GM20431 (cell line): Measurements from ENCODE around the gene TAF6.

Experiments used
- in situ Hi-C: fragments of 300-500 bp; cut with MseI, MboI; formaldehyde crosslinking; loops from one replicate; pipeline ENCODE4 v1.15.0; 2020; ENCODE audit warnings: low sequenced_read_pairs; ENCODE audit not compliant: unreplicated experiment

Gene TAF6

DNA sequence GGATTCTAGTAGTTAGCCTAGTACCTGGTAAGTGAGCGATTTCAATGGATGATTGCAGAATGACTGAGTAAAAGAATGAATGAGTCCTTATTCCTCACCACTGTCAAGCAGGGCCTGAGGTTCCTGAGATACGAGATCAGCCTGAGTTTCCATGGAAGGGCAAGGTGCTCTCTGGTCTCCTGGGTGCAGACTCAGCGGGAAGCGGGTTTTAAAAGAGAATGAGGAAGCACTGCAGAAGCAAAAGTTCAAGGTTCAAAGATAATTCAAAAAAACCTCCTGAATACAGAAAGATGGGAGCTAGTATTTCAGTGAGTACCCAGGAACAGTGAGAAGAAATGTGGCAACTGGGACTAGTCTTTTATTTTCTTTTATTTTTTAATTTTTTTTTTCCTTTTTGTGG, 42.0 kb downstream of the TAF6 start:
- in situ Hi-C loops, result no loop called here

DNA sequence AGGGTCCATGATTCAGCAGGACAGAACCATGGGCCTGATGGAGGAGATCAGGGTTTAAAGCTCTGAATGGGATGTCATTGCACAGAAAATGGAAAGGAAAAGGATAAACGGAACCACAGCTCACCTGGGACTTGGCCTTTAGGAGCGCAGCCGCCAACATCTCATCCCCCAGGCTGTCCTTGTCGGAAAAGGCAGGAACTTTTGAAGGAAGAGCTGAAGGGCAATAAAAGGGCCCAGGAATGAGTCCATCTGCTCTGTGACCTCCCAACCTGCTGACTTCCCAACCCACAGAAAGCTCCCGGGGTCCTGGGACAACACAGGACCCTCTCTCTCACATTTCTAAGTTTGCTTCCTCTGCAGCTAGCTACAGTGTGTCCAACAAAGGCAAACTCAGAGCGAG, 43.7 kb downstream of the TAF6 start:
- in situ Hi-C loops, result no loop called here

DNA sequence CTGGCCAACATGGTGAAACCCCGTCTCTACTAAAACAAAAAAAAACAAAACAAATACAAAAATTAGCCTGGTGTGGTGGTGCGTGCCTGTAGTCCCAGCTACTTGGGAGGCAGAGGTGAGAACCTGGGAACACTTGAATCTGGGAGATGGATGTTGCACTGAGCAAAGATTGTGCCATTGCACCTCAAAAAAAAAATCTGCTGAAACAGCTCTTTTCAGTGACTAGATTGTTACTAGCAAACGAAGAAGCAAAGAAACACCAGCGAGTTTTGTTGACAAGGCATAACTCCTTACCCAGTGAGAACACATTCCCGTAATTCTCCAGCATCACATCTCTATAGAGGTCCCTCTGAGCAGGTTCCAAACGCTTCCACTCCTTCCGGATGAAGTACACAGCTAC, 44.3 kb downstream of the TAF6 start:
- in situ Hi-C loops, result no loop called here

DNA sequence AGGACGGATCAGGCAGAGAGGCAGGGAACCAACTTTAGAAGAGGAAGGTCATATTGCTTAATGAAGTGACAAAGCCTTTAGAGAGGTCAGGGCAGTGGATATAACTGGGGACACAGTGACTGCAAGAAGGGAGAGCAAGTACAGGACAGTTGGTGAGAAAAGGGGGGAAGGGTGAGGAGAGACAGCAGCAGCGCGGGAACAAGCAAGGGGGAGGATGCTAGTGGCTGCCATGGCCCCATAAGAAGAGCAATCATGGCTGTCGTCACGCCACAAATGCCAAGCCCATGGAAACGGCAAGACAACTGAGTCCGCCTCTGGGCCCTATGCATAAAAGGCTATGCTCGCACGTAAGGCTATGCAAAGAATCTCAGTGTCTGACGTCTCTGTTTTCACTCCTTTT, 46.7 kb downstream of the TAF6 start:
- in situ Hi-C loops, result no loop called here

DNA sequence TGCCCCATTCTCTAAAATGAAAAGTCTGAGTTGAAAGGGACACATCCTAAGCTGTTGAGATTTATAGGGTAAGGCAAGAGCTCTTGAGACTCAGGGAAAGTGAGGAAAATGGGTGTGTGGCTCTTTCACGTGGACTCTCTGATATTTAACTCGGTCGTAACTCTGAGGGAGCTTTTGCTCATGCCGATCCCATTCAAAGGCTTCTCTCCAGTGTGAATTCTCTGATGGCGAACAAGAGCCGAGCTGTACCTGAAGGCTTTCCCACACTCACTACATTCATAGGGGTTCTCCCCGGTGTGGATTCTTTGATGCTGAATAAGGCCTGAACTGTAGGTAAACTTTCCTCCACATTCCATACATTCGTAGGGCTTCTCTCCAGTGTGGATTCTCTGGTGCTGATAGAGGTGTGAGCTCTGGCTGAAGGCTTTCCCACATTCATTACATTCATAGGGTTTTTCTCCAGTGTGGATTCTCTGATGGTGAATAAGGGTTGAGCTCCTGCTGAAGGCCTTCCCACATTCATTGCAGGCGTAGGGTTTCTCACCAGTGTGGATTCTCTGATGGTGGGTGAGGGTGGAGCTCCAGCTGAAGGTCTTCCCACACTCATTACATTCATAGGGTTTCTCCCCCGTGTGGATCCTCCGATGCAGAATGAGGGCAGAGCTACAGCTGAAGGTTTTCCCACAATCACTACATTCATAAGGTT, 48.0 kb downstream of the TAF6 start:
- in situ Hi-C loops, result no loop called here

DNA sequence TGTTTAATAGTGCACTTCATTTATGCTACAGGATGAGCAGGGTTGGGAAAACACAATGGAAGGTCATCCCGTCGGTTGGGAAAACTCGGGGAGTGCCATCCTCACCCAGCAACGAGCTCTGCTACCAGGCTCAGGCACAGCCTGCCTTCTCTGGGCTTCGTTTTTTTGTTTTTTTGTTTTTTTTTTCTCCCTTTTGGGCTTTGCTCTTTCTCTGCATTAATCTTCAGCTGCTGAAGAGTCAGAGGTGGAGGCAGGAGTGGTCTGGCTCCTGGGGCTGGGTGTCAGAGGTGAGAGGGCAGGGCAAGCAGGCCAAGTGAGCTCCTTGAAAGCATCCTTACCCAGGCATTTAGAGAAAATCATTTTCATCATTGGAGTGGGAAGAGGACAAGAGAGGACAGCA, 49.2 kb downstream of the TAF6 start:
- in situ Hi-C loops, result no loop called here

DNA sequence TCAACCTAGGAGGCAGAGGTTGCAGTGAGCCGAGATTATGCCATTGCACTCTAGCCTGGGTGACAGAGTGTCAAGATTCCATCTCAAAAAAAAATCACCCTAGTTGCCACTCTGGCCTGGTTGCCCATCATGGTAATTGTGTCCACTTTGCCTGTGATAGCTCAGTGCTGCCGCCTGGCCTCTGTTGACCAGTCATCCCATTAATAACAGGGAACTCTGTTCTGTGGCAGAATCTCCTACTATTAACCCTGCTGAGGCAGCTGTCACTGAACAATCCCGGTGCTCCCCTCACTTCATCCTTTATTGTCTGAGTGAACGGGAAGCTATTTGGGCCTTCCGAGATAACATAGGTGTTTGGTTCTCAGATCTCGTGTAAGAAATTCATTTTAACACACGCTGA, 52.2 kb downstream of the TAF6 start:
- in situ Hi-C loops, result no loop called here

DNA sequence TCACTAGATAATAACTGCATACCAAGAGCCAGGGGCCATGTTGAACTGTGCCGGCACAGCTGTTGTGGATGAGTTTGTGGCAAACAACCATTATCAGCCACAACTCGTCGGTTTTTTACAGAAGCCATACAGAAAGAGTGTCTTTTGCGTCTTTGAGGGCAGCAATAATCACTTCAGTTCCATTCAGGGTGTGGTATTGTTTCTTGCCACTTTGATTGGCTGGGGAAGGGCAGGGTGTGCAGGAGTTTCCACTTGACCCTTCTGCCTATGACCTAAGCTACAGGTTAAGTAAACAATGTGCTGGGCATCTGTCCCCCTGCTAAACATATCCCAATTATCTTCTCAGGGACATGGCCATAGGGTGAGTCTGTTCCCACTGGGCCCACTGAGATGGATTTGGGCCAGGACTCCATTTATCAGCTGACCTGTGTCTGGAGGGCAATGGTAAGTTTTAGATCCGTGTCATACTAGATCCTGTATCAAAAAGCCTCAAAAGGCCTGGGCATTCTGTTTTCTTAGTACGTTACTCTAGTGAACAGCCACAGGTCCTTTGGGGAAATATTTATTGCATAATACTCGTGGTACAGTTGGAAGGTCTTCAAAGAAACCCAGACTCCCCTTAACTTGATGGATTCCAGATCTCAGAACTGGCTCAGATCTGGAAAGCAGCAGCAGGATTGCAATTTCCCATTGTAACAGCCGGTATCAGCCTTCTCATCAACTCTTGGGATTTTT, 53.5 kb downstream of the TAF6 start:
- in situ Hi-C loops, result no loop called here

DNA sequence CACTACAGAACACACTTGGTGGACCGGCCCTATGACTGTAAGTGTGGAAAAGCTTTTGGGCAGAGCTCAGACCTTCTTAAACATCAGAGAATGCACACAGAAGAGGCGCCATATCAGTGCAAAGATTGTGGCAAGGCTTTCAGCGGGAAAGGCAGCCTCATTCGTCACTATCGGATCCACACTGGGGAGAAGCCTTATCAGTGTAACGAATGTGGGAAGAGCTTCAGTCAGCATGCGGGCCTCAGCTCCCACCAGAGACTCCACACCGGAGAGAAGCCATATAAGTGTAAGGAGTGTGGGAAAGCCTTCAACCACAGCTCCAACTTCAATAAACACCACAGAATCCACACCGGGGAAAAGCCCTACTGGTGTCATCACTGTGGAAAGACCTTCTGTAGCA, 55.0 kb downstream of the TAF6 start:
- in situ Hi-C loops, result no loop called here

DNA sequence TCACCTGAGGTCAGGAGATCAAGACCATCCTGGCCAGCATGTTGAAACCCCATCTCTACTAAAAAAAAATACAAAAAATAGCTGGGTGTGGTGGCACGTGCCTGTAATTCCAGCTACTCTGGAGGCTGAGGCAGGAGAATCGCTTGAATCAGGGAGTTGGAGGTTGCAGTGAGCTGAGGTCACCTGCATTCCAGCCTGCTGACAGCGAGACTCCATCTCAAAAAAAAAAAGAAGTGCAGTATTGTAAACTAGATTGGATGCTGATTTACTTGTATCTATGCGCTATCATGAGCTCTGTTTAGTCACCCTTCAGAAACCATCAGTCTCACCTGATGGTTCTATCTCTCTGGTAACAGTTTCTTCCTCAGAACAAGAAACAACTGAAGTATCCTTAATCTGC, 55.8 kb downstream of the TAF6 start:
- in situ Hi-C loops, result no loop called here

DNA sequence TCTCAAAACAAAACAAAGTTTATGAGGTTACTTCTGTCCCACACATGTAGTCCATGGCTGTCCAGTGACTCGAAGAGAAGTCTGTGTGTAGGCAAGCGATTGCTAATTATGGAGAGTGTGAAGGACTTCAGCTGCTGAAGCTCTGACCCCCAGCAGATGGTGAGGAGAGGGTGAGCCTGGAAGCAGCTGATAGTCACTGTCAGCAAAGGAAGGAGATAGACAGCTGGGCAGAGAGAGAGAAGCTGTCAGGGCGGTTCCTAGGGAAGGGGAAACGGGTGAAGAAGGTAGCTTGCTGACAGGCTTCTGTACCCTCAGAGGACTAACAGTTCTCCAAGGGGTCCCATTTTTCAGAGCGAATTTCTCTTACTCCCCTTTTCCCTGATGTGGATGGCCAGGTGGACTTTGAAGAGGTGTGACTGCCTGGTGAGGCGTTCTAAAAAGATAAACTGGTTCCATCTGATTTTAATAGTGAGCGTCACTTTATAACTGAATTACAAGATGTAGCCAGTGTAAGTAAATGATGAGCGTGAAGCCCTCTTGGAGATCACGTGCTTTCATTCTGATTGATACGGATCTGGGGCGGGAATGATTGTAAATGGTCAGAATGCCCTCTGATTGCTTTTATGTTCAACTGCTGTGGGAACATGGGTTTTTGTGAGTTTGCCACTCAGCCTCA, 57.5 kb downstream of the TAF6 start:
- in situ Hi-C loops, result no loop called here

DNA sequence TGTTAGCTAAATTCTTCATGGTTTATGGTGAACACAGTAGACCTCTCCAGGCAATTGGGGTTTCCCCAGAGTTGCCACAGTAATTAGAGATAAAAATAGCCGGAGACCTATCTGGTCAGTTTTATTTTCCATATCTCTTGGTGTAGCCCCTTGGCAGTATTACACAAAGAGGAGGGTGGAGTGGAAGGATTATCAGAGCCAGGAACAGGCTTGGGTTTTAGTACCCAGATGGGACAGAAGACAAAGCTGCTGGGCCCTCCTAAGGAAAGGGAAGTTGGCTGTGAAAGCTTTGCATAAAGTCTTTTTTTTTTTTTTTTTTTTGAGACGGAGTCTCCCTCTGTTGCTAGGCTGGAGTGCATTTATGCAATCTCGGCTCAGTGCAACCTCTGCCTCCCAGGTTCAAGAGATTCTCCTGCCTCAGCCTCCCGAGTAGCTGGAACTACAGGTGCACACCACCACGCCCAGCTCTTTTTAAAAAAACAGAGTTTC, 59.9 kb downstream of the TAF6 start:
- in situ Hi-C loops, result no loop called here
